NCI-H2227 (cell line): ENCODE results near the gene LGALS3BP.

ENCODE experiments used
- DNase-seq: peaks from one replicate; lab custom pipeline; 2025; ENCODE audit not compliant: unreplicated experiment; lab: John Stamatoyannopoulos, UW

The LGALS3BP gene

DNA sequence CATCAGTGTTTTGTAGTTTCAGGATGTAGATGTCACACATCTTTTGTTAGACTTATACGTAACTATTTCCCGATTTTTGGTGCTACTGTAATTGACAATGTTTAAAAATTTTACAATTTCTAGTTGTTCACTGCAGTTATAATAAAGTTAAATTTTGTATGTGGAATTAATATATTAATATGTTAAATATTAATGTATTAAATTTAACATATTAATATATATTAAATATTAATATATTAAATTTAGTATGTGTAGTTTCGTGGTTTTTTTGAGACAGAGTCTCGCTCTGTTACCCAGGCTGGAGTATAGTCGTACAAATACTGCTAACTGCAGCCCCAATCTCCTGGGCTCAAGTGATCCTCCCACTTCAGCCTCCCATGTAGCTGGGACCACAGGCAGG lies 5.7 kb upstream of the LGALS3BP start:
- DNase-seq = no peak

DNA sequence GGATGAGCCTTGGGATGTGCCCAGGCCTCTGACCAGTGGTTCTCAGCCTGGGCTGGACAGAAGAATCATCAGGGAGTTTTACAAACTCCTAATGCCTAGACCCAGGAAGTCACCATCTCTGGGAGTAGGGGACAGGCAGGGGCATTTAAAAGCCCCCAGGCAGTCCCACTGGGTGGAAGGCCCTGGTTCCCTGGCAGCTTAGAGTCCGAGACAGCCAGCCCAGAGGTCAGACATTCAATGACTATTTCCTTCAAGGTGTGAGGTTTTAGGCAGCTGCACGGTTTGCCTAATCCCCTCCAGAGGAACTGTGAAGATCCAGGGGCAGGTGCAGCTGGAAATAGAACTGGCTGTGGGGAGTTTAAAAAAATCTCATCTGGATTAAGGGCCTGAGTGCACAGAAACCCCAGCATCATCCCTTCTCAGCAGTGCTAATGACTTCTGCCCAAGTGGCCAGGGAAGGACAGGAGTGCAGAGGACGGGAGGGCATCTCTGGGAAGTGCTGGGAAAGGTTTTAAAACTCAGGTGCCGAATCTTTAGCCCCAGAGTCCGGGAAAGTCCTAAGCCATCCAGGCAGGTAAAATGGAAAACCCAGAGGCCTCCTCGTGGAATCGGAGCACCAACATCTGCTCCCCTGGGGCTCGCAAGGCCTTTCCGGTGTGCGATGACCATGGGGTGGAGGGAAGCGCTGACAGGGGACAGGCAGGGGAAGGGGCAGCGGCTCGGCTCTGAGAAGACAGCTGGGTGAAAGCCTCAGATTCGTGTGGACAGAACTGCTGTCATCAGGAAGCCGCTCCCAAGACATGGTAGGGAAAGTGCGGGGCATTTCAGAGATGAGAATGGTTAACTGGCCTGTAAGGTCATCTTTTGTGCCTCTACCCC lies 1.5 kb upstream of the LGALS3BP start:
- no peak for DNase-seq

DNA sequence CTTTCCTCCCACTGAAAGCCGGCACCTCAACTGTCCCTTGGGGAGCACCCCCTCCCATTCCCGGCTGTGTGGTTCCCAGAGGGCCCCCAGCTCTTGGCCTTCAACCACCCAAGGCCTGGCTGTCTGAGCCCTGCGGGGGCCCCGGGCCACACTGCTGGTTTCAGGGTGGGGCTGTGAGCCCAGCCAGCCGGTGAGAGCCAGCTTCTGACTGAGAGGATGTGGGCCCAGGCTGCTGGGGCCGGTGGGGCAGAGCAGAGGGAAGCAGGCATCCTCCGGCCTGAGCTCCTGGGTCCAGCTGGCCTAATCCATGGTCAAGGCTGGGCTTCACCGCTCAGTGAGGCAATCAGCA lies 875 bp upstream of the LGALS3BP start:
- no peak for DNase-seq

DNA sequence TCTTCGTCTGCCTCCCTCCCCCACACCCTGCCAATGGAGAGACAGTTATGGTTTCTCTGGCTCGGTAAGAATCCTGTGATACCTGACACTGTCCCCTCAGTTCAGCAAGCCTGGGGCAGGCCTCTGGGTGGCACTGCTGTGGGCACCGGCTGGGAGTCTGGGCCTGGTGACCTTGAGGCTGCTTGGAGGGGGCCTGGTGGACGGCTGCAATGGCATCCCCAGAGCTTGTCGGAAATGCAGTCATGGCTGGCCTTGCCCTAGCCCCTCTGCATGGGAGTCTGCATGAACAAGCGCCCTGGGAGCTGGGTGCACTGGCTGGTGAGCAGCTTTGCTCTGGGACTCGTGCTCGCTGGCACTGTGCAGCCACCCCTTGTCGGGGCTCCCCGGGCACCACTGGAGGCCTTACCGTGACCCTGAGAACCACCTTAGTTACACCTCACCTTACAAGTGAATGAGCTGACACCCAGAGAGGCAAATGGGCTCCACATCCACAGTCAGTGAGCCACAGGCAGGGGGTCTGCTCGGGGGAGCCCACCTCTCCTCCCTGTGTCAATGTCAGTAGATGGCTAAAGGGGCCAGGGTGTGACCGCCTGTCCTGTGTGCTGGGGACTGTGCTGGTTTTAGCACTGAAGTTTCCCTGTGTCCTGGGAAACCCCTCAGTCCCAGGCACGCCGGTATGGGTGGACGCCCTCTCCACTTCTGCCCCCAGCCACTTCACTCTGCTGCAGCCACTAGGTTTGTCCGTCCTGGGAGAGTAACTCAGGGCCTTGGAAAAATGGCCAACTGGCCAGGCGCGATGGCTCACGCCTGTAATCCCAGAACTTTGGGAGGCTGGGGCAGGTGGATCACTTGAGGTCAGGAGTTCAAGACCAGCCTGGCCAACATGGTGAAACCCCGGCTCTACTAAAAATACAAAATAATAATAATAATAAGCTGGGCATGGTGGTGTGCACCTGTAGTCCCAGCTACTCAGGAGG lies 1.4 kb downstream of the LGALS3BP start:
- no peak for DNase-seq

DNA sequence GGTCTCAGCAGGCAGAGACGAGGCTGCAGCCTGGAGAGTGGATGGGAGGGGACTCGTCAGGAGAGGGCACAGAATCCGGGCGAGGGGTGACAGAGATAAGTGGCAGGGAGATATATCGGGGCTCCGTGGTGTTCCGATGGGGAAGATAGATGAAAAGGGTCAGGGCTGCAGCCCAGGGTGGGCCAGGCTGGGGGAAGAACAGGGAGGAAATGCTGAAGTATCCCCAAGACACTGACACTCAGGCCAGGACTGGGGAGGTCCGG lies 2.1 kb downstream of the LGALS3BP start:
- no peak for DNase-seq

DNA sequence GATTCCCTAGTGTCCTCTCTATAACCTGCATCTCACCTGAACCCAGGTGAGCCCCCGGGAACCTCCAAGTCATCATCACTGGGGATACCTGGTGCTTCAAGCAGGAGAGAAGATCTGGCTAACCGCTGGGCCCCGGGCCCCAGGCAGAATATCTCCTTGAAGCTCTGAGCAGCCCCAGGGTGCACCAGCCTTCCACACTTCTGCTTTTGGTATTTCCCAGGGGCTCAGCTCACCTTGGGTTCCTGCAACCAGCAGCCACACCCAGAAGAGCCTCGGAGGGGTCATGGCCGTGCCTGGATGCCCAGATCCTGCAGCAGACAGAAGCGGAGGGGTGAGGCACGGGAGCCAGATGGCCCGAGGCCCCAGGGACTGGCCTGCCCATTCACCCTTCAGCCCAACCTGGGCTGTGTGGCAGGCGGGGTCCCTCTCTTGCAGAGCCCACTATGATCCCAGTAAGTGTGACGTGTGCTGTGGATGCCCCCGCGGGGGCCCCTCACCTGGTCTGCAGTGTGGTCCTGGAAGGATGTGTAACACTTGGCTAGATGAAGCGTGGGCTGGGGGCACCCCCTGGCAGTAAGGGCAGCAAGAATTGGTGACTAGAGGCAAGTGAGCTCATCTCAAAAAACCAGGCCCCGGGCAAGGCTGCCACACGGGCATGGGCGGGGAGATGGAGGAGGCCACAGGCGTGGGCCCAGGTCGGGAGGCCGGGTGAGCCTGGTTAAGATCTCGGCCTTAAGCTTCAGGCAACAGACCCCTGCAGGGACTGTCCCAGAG lies 2.6 kb downstream of the LGALS3BP start:
- no peak for DNase-seq

DNA sequence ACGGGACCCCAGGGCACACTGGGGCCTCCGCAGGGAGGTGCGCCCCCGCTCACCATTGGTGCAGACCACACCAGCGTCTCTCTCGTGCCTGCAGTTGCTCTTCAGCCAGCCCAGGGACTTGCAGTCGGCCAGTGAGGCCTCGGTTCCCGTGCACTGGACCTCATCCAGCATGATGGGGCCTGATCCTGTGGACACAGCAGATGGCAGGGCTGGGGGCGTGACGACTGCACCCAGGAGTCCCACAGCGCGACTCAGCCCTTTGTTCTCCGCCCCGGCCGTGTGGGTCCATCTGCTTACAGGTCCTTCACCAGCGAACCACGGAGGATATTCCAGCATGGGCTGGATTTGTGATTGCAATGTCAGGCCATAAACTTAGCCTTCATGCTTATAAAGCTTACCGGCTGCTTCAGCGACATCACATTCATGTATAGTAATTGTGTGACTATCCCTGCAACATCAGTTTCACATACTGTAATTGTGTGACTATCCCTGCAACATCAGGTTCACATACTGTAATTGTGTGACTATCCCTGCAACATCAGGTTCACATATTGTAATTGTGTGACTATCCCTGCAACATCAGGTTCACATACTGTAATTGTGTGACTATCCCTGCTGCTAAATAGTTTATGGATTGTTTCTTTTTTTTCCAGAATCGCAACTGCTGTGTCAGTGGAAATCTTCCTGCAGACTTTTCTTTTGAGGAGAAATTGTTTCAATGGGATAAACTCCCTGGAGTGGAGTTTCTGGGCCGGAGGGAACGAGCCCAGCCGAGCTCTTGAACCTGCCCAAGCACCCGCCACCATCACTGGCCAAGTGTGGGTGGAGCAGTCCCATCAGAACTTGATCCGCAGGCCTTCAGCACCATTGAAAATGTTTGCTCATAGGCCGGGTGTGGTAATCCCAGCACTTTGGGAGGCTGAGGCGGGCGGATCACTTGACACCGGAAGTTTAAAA lies 4.8 kb downstream of the LGALS3BP start:
- peak; percentile 42 for DNase-seq

DNA sequence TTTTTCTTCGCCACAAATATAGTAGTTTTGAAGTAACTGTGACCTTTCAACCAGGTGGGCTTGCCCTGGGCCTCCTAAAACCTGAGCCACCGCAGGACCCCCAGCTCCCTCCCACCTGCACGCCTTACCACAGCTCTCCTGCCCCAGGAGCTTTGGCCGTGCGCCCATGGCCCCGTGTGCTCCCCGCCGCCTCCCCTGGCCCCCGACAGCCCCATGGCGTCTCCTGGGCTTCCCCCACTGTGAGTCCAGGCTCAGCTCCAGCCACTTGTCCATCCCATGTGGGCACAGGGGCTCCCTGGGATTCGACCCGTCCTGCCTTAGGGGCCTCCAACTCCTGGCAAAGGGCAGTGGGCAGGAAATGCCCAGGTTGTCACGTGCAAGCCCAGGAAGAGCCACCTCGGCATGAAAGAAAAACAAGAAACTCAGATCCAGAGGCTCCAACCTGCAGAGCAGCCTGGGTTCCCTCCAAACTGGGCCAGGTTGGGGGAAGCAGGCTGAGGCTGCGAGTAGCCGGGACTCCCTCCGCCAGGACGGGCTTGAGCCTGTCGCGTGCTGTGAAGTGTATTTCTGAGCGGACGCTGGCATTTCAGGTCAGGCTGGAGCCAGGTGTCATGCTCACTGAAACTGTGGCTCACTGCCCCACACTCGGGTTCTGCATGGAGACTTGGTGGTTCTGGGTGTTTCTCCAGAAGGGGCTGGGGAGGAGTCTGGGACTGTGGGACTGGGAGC lies 5.8 kb downstream of the LGALS3BP start:
- DNase-seq = no peak

DNA sequence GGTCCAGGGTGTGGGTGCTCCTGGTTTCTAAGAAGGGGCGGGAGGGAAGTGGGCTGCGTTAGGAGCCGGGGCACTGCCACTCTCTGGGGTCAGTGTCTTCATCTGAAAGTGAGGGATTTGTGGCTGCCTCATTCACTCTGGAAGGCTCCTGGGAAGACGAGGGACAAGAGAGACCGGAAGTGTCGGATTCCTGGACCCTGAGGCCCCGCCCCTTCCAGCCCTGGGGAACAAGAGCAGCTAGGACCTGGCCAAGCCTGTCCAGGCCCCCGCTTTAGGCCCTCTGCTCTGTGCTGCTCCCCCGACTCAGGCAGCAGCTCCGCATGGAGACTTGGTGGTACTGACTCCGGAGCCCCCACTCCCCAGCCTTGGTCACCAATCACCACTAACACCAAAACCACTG lies 6.5 kb downstream of the LGALS3BP start:
- DNase-seq = no peak

DNA sequence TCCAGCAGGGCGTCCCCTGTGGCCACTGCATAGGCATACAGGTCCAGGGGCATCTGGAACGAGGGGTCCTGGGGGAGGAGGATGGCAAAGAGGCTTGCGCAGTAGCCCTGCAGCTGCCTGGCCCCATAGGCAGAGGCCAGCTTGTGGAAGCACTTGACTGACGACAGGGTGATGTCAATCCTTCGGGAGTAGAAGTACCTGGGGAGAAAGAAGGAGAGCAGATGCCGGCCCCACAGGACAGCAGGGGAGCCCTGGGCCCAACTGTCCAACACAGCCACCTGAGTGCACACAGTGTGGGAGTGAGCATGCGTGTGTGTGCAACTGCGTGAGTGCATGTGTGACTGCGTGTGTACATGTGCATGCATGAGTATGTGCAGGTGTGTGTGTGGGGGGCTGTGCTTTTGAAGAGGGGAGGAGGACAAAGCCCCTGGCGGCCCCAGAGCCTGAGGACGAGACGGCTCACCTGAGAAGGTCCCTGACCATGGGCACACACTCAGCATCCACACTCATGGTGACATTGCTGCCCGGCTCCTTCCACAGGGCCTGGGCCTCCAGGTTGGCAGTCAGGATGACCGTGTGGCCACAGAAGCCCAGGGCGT lies 7.1 kb downstream of the LGALS3BP start:
- no peak for DNase-seq

DNA sequence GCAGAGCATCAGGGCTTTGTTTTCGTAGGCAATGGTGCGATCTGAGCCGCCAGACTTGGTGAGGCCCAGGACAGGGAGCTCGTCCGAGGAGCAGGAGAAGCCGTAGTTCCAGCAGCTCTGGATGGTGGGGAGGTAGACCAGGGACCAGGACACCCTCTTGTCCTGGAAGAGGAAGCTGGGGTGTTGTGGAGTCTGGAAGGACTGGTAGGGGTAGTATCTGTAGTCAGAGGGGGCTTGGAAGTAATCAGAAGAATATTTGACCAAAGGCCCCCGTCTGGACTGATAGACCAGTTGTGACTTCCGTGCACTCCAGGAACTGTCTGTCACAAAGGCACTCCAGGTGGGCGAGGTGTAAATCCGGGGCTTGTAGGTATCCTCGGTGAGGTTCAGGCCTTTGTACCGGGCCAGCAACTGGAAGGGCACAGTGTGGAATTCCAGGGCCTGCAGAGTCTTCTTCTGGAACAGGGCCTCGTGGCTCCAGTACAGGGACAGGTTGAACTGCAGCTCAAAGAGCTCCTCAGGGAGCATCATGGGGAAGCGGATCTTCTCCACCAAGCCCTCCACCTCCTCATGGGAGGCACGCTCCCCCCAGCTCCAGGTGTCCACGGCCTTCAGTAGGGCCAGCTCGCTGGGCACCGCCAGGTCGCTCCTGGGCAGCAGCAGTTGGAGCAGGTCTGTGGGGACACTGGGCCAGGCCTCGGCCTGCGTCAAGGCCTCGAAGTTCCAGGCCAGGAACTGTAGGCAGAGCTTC lies 7.8 kb downstream of the LGALS3BP start:
- no peak for DNase-seq

DNA sequence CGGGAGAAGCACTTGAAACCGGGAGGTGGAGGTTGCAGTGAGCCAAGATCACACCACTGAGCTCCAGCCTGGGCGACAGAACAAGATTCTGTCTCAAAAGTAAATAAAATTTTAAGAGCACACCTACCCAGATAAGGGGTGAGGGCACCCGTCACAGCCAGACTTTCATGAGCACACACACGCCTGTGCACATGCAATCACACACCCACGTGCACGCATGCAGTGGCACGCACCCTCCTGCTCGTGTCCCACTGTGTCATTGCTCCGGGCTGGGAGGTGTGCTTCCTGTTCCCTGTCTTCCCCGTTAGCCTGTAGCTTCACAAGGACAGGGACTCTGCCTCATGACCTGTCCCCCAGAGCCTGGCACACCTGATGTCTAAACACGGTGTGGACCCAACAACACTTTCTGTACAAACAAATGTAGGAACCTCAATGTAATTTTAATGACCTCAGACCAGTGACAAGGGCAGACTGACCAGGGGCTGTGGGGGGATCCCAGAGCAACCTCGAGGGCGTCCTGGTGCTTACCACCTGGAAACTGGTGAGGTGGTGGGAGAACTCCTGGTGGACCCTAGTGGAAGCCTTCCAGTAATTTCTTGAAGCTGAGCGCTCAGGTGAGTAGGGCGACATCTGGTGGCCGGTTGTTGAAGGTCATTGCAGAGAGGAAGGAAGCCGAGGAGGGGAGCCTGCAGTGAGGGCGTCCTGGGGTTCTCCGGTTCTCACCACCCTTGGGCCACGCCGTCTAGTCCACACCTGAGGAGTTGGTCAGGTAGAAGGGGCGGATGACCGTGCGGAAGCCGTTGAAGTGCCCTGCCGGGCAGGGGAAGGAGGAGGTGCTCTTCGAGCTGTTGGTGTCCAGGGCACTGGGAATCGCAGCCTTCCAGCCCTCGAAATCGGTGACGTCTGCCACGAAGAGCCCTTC lies 8.6 kb downstream of the LGALS3BP start:
- peak; percentile 87 for DNase-seq

DNA sequence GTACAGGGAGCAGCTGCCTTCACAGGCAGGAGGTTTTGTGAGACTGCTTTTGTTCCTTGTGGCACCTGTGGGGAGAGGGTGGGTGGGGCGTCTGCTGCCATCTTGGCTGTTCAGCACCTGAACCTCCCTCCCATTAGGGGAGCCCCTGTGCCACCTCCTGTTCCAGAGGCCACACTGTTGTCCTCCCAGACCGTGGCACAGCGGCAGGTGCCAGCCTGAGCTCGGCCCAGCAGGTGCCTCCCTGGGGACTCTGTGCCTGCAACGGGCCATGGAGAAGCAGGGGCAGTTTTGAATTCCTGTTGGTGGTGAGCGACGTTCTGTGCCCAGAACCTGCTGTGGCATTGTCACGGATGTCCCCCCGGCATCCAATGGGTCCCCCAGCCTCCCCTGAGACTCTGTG lies 9.9 kb downstream of the LGALS3BP start:
- no peak for DNase-seq

DNA sequence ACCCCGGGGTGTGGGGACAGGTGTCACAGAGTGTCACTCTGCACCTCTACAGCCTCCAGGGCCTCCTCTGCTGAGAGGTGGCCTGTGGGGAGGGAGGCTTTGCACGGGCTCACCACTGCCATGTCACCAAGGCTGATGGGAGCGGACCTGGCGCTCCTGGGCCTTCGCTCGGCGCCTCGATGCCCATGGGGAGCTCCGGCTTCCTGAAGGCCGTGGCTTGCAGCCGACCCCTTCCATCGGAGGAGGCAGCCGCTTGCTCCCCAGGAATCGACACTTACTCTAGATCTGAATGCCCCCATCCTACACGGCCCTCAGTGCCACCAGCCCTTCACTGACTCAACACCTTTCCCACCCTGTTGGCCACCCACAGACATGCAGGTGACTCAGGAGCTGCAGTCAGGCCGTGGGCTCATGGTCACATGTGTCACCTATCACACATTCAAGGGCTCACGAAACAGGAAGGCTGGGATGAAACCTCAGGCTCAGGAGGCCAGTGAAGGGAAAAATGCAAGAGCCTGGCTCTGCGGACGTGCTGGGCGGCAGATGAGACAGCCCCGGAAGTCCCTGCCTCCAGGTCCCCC lies 11.9 kb downstream of the LGALS3BP start:
- no peak for DNase-seq

DNA sequence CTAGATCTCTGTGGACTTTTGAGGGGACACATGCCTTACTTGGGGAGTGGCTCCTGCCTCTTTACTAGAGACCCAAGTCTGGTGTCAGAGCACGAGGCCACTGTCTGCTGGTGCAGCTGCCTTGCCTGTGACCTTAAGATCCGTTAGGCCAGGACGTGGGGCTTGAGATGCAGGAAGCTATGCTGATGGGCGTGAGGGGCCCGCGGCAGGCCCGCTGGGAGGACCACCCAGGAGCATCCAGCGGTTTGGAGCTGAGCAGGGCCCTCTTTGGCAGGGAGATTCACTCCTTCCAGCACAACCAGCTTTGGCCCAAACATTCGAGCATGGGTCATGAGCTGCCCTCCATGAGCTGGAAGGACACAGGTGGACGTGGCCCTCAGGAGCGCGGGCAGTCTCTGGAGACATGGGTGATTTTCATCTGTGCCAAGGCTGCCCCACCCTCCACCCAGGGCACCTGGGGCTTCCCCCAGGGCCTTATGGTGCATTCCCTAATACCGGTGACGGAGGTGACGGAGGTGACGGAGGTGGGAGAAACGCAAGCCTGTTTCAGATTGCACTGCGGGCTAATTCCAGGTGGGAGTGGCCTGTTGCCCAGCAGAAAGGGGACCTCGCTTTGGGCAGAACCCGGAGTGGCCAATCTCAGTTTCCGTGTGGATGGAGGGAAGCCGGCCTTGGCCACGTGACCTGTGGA lies 12.7 kb downstream of the LGALS3BP start:
- DNase-seq = no peak

DNA sequence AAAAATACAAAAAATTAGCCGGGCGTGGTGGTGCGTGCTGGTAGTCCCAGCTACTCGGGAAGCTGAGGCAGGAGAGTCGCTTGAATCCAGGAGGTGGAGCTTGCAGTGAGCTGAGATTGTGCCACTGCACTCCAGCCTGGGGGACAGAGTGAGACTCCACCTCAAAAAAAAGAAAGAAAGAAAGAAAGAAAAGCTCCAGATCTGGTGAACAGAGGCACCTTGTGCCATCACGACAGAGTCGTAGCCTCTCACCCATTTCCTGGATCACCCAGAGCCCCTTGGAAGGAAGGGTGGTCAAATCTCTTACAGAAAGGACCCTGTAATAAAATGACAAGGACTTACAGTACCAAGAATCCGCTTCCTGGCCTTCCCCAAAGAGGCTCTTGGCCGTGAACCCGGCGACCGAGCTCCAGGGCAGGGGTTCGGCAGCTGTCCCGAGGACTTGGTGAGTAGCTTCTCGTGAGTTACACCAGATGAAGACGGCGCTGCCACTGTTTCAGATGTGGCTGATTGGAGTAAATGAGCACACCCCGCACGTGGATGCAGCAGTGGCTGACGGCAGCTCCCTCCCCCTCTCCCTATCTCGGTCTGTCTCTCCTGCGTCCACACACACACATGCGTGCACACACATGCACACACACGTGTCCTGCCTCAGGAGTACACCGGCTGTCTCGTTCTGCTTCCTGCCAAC lies 13.5 kb downstream of the LGALS3BP start:
- DNase-seq = no peak
